ENCODE data around the gene SIGLEC1. TPM values are rescaled to one million over a fixed set of nuclear protein-coding genes. Genes with fewer than 3 reads are reported as not detected.

The SIGLEC1 gene
- total and polyA plus RNA-seq, 8 donors, result 0.09 to 3.7 (median 1.7) TPM

GRCh38 chr20:3696745-3697587 is 15.4 kb downstream of the SIGLEC1 start:
- H3K36me3 ChIP-seq, result no peaks in the 10 kb centered on the region
- no peak overlapping the region for H3K27ac ChIP-seq
- H3K4me3 ChIP-seq, result no peak overlapping the region
- H3K4me1 ChIP-seq, result no peaks in the 10 kb centered on the region
- FAIRE-seq, result no peak
- H3K9me3 ChIP-seq, result no peaks in the 10 kb centered on the region
- 74 to 83% methylated on average over 15 of the region's 15 CpGs for WGBS, 2 donors
- no peaks in the 10 kb centered on the region for H3K27me3 ChIP-seq
- intact Hi-C loops (cut with DNase I), result no loop called here
- no peak for ATAC-seq
- TF ChIP-seq CTCF (IDR thresholded peaks at IDR 0.05), result no peak
- DNase-seq, result no peak

DNA sequence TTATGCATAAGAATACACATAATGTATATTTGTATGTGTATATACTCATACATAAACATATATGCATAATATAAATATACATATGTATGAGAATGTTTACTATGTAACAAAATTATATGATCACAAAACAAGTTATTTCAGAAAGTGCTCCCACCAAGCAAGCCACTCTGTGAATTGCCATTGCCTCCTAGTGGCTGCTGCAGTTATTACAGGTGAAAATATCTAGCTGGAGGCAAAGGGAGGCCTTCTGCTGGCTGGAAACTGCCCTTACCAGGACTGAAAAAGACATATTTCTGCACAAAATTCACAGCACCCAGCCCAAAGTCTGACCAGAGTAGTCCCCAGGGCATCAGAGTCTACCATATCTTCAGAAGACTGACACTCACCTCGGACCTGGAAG is 16.2 kb downstream of the SIGLEC1 start:
- no peaks in the 10 kb centered on the region for H3K27me3 ChIP-seq
- intact Hi-C loops (cut with DNase I), result no loop called here
- FAIRE-seq (no peak), DNase-seq (no peak), ATAC-seq (no peak)
- H3K36me3 ChIP-seq, result no peaks in the 10 kb centered on the region
- no peaks in the 10 kb centered on the region for H3K9me3 ChIP-seq
- TF ChIP-seq CTCF (IDR thresholded peaks at IDR 0.05), result peak in 1 of 4 donors; percentile 23
- no peak overlapping the region for H3K27ac ChIP-seq
- 83 to 85% methylated on average over 1 of the region's 1 CpG for WGBS, 2 donors
- H3K4me3 ChIP-seq, result no peak overlapping the region
- no peaks in the 10 kb centered on the region for H3K4me1 ChIP-seq

DNA sequence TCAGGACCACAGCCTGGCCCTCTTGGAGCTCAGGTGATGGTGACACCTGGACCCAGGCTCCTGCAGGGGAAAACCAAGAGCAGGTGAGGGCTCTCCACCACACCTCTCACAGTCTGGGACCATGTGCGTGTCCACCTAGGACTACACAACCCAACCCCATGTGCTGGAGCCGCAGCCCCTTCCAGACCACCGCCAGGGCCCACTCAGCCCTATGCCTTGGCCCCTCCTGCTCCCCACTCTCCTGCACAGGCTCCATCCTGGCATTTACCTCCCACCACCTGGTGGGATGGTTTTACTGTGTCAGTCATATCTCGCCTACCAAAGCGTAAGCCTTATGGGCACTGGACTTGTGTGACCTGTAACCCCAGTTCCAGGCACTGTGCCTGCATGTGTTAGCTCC is 17.5 kb downstream of the SIGLEC1 start:
- ATAC-seq, result no peak
- WGBS, 2 donors, result 92 to 100% methylated on average over 5 of the region's 5 CpGs
- no peaks in the 10 kb centered on the region for H3K4me1 ChIP-seq
- no peak overlapping the region for H3K4me3 ChIP-seq
- FAIRE-seq, result no peak
- no peaks in the 10 kb centered on the region for H3K9me3 ChIP-seq
- no peaks in the 10 kb centered on the region for H3K27me3 ChIP-seq
- TF ChIP-seq CTCF (IDR thresholded peaks at IDR 0.05), result no peak
- intact Hi-C loops (cut with DNase I), result no loop called here
- H3K27ac ChIP-seq, result no peak overlapping the region
- no peaks in the 10 kb centered on the region for H3K36me3 ChIP-seq
- no peak for DNase-seq

DNA sequence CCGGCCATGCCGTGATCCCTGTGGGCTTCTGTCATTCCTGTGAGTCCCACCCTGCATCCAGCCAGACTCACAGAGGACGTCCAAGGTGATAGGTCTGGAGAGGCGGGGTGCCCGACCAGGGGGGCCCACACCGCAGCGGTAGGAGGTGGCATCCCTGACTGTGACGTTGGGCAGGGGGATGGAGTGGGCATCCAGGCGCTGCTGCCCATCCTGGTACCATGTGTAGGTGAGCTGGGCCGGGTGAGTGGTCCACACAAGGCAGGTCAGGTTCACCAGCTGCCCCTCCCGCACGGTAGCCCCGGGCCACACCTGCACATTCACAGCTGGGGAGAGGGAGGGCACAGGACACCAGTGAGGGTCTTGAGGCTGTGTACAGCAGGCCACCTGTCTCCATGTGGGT is 19.0 kb downstream of the SIGLEC1 start:
- Histone ChIP-seq H3K9me3 (no peaks in the 10 kb centered on the region), H3K4me3 (no peak overlapping the region), H3K27ac (no peak overlapping the region), H3K4me1 (no peaks in the 10 kb centered on the region), H3K27me3 (no peaks in the 10 kb centered on the region), H3K36me3 (no peaks in the 10 kb centered on the region)
- intact Hi-C loops (cut with DNase I), result no loop called here
- DNase-seq, result no peak
- TF ChIP-seq CTCF (IDR thresholded peaks at IDR 0.05), result no peak
- no peak for FAIRE-seq
- WGBS, 2 donors, result 84 to 87% methylated on average over 13 of the region's 13 CpGs
- no peak for ATAC-seq

DNA sequence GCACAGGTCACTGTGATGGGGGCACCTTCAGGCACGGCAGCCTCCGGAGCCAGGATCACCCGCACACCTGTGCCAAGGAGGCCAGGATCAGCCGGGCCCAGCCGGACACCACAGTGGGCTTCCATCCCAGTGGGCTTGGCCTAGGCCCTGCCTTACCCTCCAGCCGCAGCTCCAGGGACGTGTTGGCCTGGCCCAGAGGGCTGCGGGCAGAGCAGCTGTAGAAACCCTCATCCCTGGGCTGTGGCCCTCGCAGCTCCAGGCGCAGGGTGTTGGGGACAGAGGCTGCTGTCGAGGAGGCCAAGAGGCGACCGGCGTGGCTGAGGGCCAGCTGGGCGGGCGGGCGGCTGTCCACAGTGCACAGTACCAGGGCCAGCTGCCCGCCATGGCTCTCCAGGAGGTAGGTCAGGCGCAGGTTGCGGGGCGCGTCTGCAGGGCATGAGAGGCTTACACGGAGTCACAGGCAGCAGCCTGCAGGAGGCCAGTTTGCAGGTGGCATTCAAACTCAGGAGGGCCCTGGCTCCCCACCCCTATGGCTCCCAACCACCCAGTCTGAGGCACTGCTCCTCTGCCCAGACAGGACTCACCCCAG is 19.6 kb downstream of the SIGLEC1 start:
- Histone ChIP-seq H3K27me3 (no peaks in the 10 kb centered on the region), H3K9me3 (no peaks in the 10 kb centered on the region), H3K36me3 (no peaks in the 10 kb centered on the region), H3K4me1 (no peaks in the 10 kb centered on the region), H3K4me3 (no peak overlapping the region), H3K27ac (no peak overlapping the region)
- FAIRE-seq, result no peak
- ATAC-seq, result no peak
- peak in 1 of 6 donors; percentile 44 for DNase-seq
- intact Hi-C loops (cut with DNase I), result no loop called here
- TF ChIP-seq CTCF (IDR thresholded peaks at IDR 0.05), result no peak
- WGBS, 2 donors, result 88 to 94% methylated on average over 17 to 23 of the region's 23 CpGs
